Measurements from ENCODE around the gene CADM2. TPM values are rescaled to one million over a fixed set of nuclear protein-coding genes. Genes with fewer than 3 reads are reported as not detected.
"Not testable (repeated sequence)": the region's sequence is repeated elsewhere in the genome, so short reads cannot be mapped to it uniquely, and the experiment has no call there.

CADM2 gene
- polyA plus RNA-seq, 1 donor from 2014 or later = not detected

GRCh38 chr3:85504785-85505511 is 546.2 kb downstream of the CADM2 start:
- H3K4me1 Mint-ChIP-seq, H3K27me3 Mint-ChIP-seq, H3K4me3 Mint-ChIP-seq, H3K36me3 Mint-ChIP-seq, H3K27ac Mint-ChIP-seq, H3K9me3 Mint-ChIP-seq: not testable (repeated sequence)

GRCh38 chr3:85507052-85507451 is 548.3 kb downstream of the CADM2 start:
- H3K27me3 Mint-ChIP-seq, H3K4me1 Mint-ChIP-seq, H3K27ac Mint-ChIP-seq, H3K36me3 Mint-ChIP-seq, H3K4me3 Mint-ChIP-seq, H3K9me3 Mint-ChIP-seq: not testable (repeated sequence)

- Mint-ChIP-seq H3K9me3 (peaks cover 0 to 7% (median 2%) of the 10 kb centered on the region in 3 donors), H3K36me3 (no peaks in the 10 kb centered on the region), H3K27ac (no peak overlapping the region), H3K27me3 (no peaks in the 10 kb centered on the region), H3K4me3 (no peak overlapping the region), H3K4me1 (no peaks in the 10 kb centered on the region)
These were observed 549.9 kb downstream of the CADM2 start for GRCh38 chr3:85508659-85509058.

GRCh38 chr3:85516146-85516545 is 557.4 kb downstream of the CADM2 start:
- H3K27me3 Mint-ChIP-seq = no peaks in the 10 kb centered on the region
- no peaks in the 10 kb centered on the region for H3K36me3 Mint-ChIP-seq
- H3K4me1 Mint-ChIP-seq = no peaks in the 10 kb centered on the region
- peaks cover 0 to 4% (median 0%) of the 10 kb centered on the region in 3 donors for H3K9me3 Mint-ChIP-seq
- no peak overlapping the region for H3K27ac Mint-ChIP-seq
- H3K4me3 Mint-ChIP-seq = no peak overlapping the region

- H3K4me3 Mint-ChIP-seq = no peak overlapping the region
- H3K27me3 Mint-ChIP-seq = no peaks in the 10 kb centered on the region
- H3K4me1 Mint-ChIP-seq = no peaks in the 10 kb centered on the region
- peaks cover 0 to 9% (median 0%) of the 10 kb centered on the region in 3 donors for H3K9me3 Mint-ChIP-seq
- H3K36me3 Mint-ChIP-seq = no peaks in the 10 kb centered on the region
- no peak overlapping the region for H3K27ac Mint-ChIP-seq
These were observed 565.3 kb downstream of the CADM2 start for GRCh38 chr3:85524104-85524503.

- Mint-ChIP-seq H3K9me3 (peaks cover 0 to 9% (median 2%) of the 10 kb centered on the region in 3 donors), H3K27ac (no peak overlapping the region), H3K27me3 (no peaks in the 10 kb centered on the region), H3K4me1 (no peaks in the 10 kb centered on the region), H3K4me3 (no peak overlapping the region), H3K36me3 (no peaks in the 10 kb centered on the region)
These were observed 566.5 kb downstream of the CADM2 start for GRCh38 chr3:85525264-85525663.

GRCh38 chr3:85533586-85533985 is 574.8 kb downstream of the CADM2 start:
- Mint-ChIP-seq H3K4me3 (no peak overlapping the region), H3K36me3 (no peaks in the 10 kb centered on the region), H3K4me1 (no peaks in the 10 kb centered on the region), H3K27me3 (no peaks in the 10 kb centered on the region), H3K9me3 (peaks cover 0 to 7% (median 5%) of the 10 kb centered on the region in 3 donors), H3K27ac (no peak overlapping the region)

GRCh38 chr3:85535517-85535916 is 576.7 kb downstream of the CADM2 start:
- no peak overlapping the region for H3K4me3 Mint-ChIP-seq
- no peaks in the 10 kb centered on the region for H3K36me3 Mint-ChIP-seq
- no peaks in the 10 kb centered on the region for H3K4me1 Mint-ChIP-seq
- H3K27me3 Mint-ChIP-seq = no peaks in the 10 kb centered on the region
- H3K27ac Mint-ChIP-seq = no peak overlapping the region
- H3K9me3 Mint-ChIP-seq = peaks cover 0 to 5% (median 5%) of the 10 kb centered on the region in 3 donors

- Mint-ChIP-seq H3K9me3 (peaks cover 0 to 1% (median 0%) of the 10 kb centered on the region in 3 donors), H3K4me3 (no peak overlapping the region), H3K27me3 (no peaks in the 10 kb centered on the region), H3K27ac (no peak overlapping the region), H3K4me1 (no peaks in the 10 kb centered on the region), H3K36me3 (no peaks in the 10 kb centered on the region)
These were observed 580.4 kb downstream of the CADM2 start for GRCh38 chr3:85539232-85539631.

- Mint-ChIP-seq H3K9me3 (no peaks in the 10 kb centered on the region), H3K27me3 (no peaks in the 10 kb centered on the region)
These were observed 595.4 kb downstream of the CADM2 start for GRCh38 chr3:85554153-85554552.

GRCh38 chr3:85560088-85560785 is 601.4 kb downstream of the CADM2 start:
- no peak overlapping the region for H3K4me3 Mint-ChIP-seq
- no peaks in the 10 kb centered on the region for H3K4me1 Mint-ChIP-seq
- H3K27ac Mint-ChIP-seq = no peak overlapping the region
- no peaks in the 10 kb centered on the region for H3K36me3 Mint-ChIP-seq
- no peaks in the 10 kb centered on the region for H3K27me3 Mint-ChIP-seq
- H3K9me3 Mint-ChIP-seq = no peaks in the 10 kb centered on the region

More at GRCh38 chr3:85554153-85554552, 595.4 kb downstream of the CADM2 start:
- H3K4me1 Mint-ChIP-seq = no peaks in the 10 kb centered on the region
- H3K4me3 Mint-ChIP-seq = no peak overlapping the region
- no peaks in the 10 kb centered on the region for H3K36me3 Mint-ChIP-seq
- H3K27ac Mint-ChIP-seq = no peak overlapping the region

- H3K4me3 Mint-ChIP-seq = no peak overlapping the region
- no peaks in the 10 kb centered on the region for H3K9me3 Mint-ChIP-seq
- peaks cover 0 to under 1% (median 0%) of the 10 kb centered on the region in 3 donors for H3K4me1 Mint-ChIP-seq
- H3K36me3 Mint-ChIP-seq = no peaks in the 10 kb centered on the region
- no peak overlapping the region for H3K27ac Mint-ChIP-seq
- no peaks in the 10 kb centered on the region for H3K27me3 Mint-ChIP-seq
These were observed 608.4 kb downstream of the CADM2 start for GRCh38 chr3:85567071-85567676.

- peak overlapping the region in 1 of 4 donors; percentile 12 for H3K4me3 Mint-ChIP-seq
- no peaks in the 10 kb centered on the region for H3K9me3 Mint-ChIP-seq
- H3K4me1 Mint-ChIP-seq = peaks cover 0 to 2% (median 0%) of the 10 kb centered on the region in 3 donors
- no peaks in the 10 kb centered on the region for H3K27me3 Mint-ChIP-seq
- no peak overlapping the region for H3K27ac Mint-ChIP-seq
- no peaks in the 10 kb centered on the region for H3K36me3 Mint-ChIP-seq
These were observed 612.0 kb downstream of the CADM2 start for GRCh38 chr3:85570819-85571218.

- H3K4me1 Mint-ChIP-seq = peaks cover 0 to 2% (median 0%) of the 10 kb centered on the region in 3 donors
- H3K9me3 Mint-ChIP-seq = no peaks in the 10 kb centered on the region
- no peaks in the 10 kb centered on the region for H3K36me3 Mint-ChIP-seq
- no peaks in the 10 kb centered on the region for H3K27me3 Mint-ChIP-seq
- H3K27ac Mint-ChIP-seq = no peak overlapping the region
- H3K4me3 Mint-ChIP-seq = no peak overlapping the region
These were observed 613.0 kb downstream of the CADM2 start for GRCh38 chr3:85571835-85572234.

- no peak overlapping the region for H3K27ac Mint-ChIP-seq
- H3K4me1 Mint-ChIP-seq = peaks cover 0 to 2% (median 0%) of the 10 kb centered on the region in 3 donors
- no peaks in the 10 kb centered on the region for H3K9me3 Mint-ChIP-seq
- no peak overlapping the region for H3K4me3 Mint-ChIP-seq
- H3K27me3 Mint-ChIP-seq = no peaks in the 10 kb centered on the region
- H3K36me3 Mint-ChIP-seq = no peaks in the 10 kb centered on the region
These were observed 613.6 kb downstream of the CADM2 start for GRCh38 chr3:85572426-85572825.

Data from IgD-negative memory B cell (primary cell).